Tibial nerve (tissue), 4 donors: ENCODE data around the gene PDXDC1. TPM values are rescaled to one million over a fixed set of nuclear protein-coding genes. Genes with fewer than 3 reads are reported as not detected.
A peak's percentile ranks its signal among the peaks of the same experiment; 100 is the strongest.
"Not testable (repeated sequence)": the region's sequence is repeated elsewhere in the genome, so short reads cannot be mapped to it uniquely, and the experiment has no call there.

Experiments used
- DNase-seq, 2 donors: peaks; one replicate each; pipeline ENCODE4 v3.0.0-alpha.2; 2019; ENCODE audit warnings: low spot score in 2 of 2
- H3K27ac ChIP-seq, 4 donors: fragments of 200-600 bp; sonication (generic) in 3 of 4; one replicate each; pipeline ENCODE4 v1.5.1; 2017 to 2019; ENCODE audit warnings: mild to moderate bottlenecking in 1 of 4
- H3K27me3 ChIP-seq, 2 donors: fragments of 200-600 bp; sonication (generic) in 1 of 2; one replicate each; pipeline versions ENCODE4 v1.5.1 to v1.6.0; 2017 to 2019
- H3K36me3 ChIP-seq, 3 donors: fragments of 200-600 bp; sonication (generic); one replicate each; pipeline ENCODE4 v1.5.1; 2018 to 2019
- H3K4me1 ChIP-seq, 4 donors: fragments of 200-600 bp; sonication (generic) in 3 of 4; one replicate each; pipeline ENCODE4 v1.5.1; 2017 to 2019
- H3K4me3 ChIP-seq, 4 donors: fragments of 200-600 bp; sonication (generic) in 3 of 4; one replicate each; pipeline ENCODE4 v1.5.1; 2017 to 2019; ENCODE audit warnings: mild to moderate bottlenecking in 1 of 4, moderate library complexity in 1 of 4
- H3K9me3 ChIP-seq, 4 donors: fragments of 200-600 bp; sonication (generic) in 3 of 4; one replicate each; pipeline ENCODE4 v1.5.1; 2017 to 2019
- EP300 ChIP-seq, 2 donors: sonication (generic); formaldehyde crosslinking; IDR thresholded peaks; one replicate each; pipeline ENCODE4 v1.6.1; 2017; ENCODE audit warnings: antibody characterized with exemption in 2 of 2, mild to moderate bottlenecking in 1 of 2
- WGBS, 2 donors: methylation state at CpG; one replicate each; pipeline ENCODE4 v1.1.5; 2018; 5-methylcytosine and 5-hydroxymethylcytosine counted together
- total RNA-seq, 4 donors: library from RNA; depleted of rRNA; stranded (reverse); fragments of >200 nt; gene quantifications; one replicate each; pipeline ENCODE4 v1.1.0, GENCODE V29; 2016

The PDXDC1 gene
- total RNA-seq, 4 donors from 2014 or later: 40.6 to 55.1 (median 52.6) TPM

DNA sequence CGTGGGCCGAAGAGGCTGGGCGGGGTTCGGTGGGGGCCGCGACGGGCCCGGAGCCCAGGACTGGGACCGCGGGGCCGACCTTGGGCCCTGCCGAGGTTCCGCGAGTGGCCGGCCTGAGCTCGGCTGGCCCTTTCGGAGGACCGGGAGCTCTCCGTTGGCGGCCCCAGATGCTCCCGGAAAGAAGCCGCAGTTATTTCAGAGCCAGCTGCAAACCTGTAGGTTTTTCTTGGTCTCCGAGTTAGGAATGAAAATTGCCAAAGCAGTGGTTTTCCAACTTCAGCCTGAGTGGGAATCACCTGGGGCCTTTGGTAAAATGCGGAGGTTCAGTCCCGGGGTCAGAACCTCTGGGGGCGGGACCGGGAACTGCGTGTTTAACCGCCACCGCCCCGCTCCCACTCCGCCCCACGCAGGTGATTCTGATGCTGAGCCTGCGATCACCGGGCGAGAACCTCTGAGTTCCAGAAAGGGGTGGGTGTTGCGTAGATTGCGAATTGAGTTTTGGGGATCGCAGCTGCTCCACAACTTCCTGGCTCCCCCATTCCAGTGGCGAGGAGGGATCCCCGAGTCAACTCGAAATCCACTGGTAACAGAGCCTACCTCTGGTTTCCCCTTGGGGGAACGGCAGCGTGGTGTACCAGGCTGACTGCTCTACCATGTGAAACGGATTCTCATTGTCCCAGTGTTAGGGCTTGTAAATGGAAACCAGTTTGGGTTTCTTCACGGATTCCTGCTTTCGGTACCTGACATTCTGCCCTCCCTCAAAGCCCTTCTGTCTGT, 780 bp downstream of the PDXDC1 start:
- Histone ChIP-seq H3K4me3 (peak overlapping the region; percentile 63 to 87 (median 78)), H3K27ac (peak overlapping the region; percentile 69 to 94 (median 90)), H3K4me1 (peaks cover 0 to 36% (median 8%) of the 10 kb centered on the region in 4 donors)
- H3K27me3 ChIP-seq, H3K9me3 ChIP-seq, H3K36me3 ChIP-seq: not testable (repeated sequence)
- DNase-seq: peak in 1 of 2 donors; percentile 57
- peak in 1 of 2 donors; percentile 22 for TF ChIP-seq EP300 (IDR thresholded peaks at IDR 0.05)
- WGBS, 2 donors: 1 to 7% methylated on average over 24 to 41 of the region's 47 CpGs

DNA sequence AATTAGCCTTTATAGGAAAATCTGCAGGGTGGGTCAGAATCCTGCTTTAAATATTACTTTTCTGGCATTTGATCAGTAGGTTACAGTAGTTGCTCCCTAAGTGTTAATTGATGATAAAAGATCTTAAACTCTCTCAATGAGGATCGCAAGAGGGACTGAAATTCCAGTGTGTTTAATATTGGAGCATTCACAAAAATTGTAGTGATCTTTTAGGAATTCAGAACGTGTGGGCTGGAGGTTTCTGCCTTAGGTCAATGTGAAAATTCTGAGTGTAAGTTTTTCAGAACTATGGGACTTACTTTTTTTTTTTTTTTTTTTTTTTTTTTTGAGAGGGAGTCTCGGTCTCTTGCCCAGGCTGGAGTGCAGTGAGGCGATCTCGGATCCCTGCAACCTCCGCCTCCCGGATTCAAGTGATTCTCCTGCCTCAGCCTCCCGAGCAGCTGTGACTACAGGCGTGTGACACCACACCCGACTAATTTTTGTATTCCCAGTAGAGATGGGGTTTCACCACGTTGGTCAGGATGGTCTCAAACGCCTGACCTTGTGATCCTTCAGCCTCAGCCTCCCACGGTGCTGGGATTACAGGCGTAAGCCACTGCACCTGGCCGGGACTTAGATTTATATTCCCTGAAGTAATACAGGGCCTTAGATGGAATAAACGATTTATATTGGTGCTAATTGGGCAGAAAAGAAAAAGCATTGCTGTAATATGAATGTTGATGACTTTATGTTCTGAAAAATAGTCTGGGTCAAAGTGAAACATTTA, 2.3 kb downstream of the PDXDC1 start:
- not testable (repeated sequence) for H3K27ac ChIP-seq, H3K4me3 ChIP-seq, H3K9me3 ChIP-seq, H3K27me3 ChIP-seq, H3K36me3 ChIP-seq, DNase-seq
- 59 to 69% methylated on average over 15 to 16 of the region's 16 CpGs for WGBS, 2 donors
- H3K4me1 ChIP-seq: peaks cover 0 to 39% (median 8%) of the 10 kb centered on the region in 4 donors

DNA sequence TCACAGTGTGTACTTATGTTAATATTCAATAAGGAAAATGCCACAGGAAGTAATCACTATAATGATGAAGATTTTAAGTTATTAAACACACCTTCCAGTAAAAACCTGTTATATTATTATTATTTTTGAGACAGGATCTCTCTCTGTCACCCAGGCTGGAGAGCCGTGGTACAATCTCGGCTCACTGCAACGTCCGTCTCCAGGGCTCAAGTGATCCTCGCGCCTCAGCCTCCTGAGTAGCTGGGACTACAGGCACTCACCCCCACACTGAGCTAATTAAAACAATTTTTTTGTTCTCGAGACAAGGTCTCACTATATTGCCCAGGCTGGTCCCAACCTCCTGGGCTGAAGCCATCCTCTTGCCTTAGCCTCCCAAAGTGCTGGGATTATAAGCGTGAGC, 3.5 kb downstream of the PDXDC1 start:
- H3K4me1 ChIP-seq: peaks cover 0 to 45% (median 10%) of the 10 kb centered on the region in 4 donors
- not testable (repeated sequence) for H3K4me3 ChIP-seq, H3K36me3 ChIP-seq, DNase-seq, H3K9me3 ChIP-seq, H3K27ac ChIP-seq, H3K27me3 ChIP-seq
- WGBS, 2 donors: 93 to 97% methylated on average over 8 of the region's 8 CpGs

DNA sequence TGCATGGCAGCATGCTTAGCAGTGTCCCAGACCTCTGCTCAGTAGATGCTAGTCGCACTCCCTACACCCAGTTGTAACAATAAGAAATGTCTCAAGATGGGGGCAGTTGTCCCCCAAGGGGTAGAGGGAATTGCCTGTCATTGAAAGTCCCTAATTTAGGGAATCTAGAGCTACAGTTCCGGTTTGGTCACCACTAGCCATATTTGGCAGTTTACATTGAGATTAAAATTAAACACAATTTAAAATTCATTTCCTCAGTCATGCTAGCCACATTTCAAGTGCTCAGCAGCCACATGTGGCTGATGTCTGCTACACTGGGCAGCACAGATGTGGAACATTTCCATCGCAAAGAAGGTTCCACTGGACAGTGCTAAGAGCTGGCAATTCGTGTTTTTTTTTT, 4.1 kb downstream of the PDXDC1 start:
- not testable (repeated sequence) for DNase-seq, H3K4me3 ChIP-seq, H3K9me3 ChIP-seq, H3K27ac ChIP-seq, H3K27me3 ChIP-seq, H3K36me3 ChIP-seq
- peaks cover 0 to 45% (median 9%) of the 10 kb centered on the region in 4 donors for H3K4me1 ChIP-seq
- WGBS, 2 donors: 84 to 86% methylated on average over 4 of the region's 4 CpGs

DNA sequence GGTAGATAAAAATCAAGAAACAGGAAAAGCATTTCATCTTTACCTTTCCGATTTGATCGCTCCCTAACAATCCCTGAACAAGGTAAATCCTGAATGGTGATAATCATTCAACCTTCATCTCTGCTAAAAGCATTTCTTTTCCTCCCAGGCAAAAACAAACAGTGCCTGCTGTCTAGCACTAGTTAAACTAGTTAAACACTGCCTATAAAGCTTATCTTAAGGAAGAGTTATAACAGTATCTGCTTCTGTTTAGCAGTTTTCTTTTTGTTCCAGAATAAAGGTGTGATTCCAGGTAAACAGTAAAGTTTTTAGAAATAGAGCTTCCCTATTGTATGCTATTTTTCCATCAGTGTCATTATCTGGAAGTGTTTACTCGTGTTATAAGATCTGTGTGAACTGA, 6.4 kb downstream of the PDXDC1 start:
- H3K27ac ChIP-seq, H3K27me3 ChIP-seq, H3K4me3 ChIP-seq, H3K9me3 ChIP-seq, DNase-seq: not testable (repeated sequence)
- 73 to 74% methylated on average over 3 of the region's 3 CpGs for WGBS, 2 donors
- Histone ChIP-seq H3K36me3 (peaks cover 0 to 15% (median 7%) of the 10 kb centered on the region in 3 donors), H3K4me1 (peaks cover 0 to 31% (median 4%) of the 10 kb centered on the region in 4 donors)

DNA sequence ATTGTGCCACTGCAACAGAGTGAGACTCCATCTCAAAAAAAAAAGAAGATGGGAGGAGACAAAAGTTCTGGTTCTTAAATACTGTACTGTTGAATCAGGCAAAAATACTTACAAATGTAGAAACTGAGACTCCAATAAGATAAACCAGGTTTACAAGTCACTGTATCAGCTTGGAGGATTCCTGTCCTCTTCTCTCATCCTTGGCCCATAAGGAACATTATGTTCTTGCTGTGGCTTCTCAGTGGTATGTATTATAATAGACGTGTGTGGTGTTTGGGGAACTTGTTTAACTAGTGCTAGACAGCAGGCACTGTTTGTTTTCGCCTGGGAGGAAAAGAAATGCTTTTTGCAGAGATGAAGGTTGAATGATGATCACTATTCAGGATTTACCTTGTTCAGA, 7.7 kb downstream of the PDXDC1 start:
- 35 to 50% methylated on average over 2 of the region's 2 CpGs for WGBS, 2 donors
- peaks cover 0 to 20% (median 2%) of the 10 kb centered on the region in 4 donors for H3K4me1 ChIP-seq
- H3K27me3 ChIP-seq, DNase-seq, H3K27ac ChIP-seq, H3K4me3 ChIP-seq, H3K9me3 ChIP-seq: not testable (repeated sequence)
- H3K36me3 ChIP-seq: peaks cover 0 to 19% (median 7%) of the 10 kb centered on the region in 3 donors

DNA sequence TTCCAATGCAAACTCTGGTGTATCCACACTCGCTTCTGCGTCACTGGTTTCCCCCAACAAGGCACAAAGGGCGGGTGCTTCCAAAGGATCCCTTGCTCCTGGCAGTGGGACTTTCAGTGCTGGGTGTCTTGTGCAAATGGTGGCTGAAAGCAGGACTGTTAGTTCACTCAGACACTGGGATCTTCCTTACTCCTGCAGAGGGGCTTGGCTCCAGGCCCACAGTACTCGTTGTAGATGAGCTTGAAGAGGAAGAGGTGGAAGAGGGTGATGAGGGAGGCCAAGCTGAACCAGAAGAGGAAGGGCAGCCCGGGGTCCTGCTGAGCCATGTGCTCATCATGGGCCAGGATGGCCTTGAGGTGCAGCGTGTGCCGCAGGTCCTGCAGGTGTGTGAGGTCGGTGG, 13.3 kb downstream of the PDXDC1 start:
- H3K9me3 ChIP-seq, DNase-seq, H3K27me3 ChIP-seq, H3K4me3 ChIP-seq, H3K4me1 ChIP-seq, H3K27ac ChIP-seq: not testable (repeated sequence)
- H3K36me3 ChIP-seq: peaks cover 0 to 40% (median 12%) of the 10 kb centered on the region in 3 donors
- WGBS, 2 donors: 85 to 86% methylated on average over 8 of the region's 8 CpGs

DNA sequence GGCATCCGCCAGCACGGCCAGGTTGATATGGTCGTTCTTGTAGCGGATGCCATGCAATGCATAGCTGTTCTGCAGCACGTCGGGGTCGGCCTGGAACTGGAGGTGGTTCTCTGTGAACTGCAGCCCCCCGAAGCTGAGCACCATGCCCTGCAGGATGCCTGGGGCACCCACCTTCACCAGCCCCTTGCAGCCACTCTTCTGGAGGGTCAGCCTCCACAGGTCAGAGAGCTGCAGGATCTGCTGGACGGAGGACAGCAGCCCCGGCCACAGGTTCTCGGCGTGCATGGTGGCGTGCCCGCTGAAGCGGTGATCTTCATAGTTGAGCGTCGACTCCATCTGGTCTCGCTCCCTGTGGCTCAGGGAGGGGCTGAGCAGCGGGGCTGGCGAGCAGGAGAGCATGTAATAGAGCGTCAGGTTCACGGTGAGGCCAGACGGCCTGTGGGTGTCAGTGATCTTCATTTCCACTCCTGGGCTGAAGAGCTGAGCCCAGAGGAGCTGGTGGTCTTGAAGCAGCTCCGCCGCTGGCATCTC, 13.9 kb downstream of the PDXDC1 start:
- H3K36me3 ChIP-seq: peaks cover 0 to 40% (median 12%) of the 10 kb centered on the region in 3 donors
- H3K27ac ChIP-seq, H3K27me3 ChIP-seq, H3K4me3 ChIP-seq, DNase-seq, H3K4me1 ChIP-seq, H3K9me3 ChIP-seq: not testable (repeated sequence)
- WGBS, 2 donors: 82 to 87% methylated on average over 24 to 25 of the region's 25 CpGs

DNA sequence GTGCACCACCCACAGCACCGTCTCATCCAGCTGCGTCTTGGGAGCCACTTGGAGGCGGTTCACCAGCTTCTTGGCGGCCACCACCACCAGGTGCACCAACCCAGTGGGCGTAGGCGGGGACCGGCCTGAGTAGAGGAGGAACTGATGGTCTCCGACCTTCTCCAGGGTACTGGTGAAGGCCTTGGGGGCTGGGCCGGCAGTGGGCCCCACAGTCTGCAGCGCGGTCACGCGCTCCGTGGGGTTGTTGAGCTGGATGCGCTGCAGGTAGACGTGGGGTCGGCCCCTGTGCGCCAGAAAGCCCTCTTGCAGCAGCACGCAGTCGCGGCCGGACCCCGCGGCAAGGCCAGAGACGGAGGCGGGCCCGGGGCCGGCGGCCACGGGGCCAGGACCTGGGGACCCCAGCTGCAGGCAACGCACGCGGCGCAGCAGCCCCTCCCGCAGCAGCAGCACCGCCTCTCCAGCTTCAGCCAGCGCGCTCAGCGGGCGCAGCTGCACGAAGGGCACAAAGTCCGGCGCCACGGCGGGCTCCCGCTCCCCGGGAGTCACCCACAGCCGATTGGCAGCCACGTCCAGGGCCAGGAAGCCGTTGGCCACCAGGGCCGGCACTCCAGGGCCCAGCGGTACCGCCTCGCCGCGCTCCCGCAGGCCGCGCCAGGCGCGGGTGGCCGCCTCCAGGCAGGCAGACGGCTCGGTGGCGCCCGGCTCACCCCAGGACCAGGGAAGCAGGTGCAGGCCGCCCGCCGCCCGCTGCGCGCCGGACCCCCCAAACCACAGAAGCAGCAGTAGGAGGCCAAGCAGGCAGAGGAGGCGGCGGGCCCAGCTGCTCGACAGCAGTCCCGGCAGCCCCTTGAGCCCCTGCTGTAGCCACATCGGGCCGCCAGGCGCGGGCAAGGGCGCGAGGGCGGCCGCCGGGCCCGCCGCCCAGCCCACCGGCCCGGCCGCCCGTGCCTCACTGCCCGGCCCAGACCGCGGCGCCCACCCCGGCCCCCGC, 14.8 kb downstream of the PDXDC1 start:
- DNase-seq, H3K27ac ChIP-seq, H3K9me3 ChIP-seq, H3K4me1 ChIP-seq, H3K27me3 ChIP-seq: not testable (repeated sequence)
- WGBS, 2 donors: 58 to 69% methylated on average over 38 to 49 of the region's 98 CpGs
- Histone ChIP-seq H3K4me3 (peak overlapping the region in 1 of 4 donors; percentile 10), H3K36me3 (peaks cover 0 to 40% (median 12%) of the 10 kb centered on the region in 3 donors)

DNA sequence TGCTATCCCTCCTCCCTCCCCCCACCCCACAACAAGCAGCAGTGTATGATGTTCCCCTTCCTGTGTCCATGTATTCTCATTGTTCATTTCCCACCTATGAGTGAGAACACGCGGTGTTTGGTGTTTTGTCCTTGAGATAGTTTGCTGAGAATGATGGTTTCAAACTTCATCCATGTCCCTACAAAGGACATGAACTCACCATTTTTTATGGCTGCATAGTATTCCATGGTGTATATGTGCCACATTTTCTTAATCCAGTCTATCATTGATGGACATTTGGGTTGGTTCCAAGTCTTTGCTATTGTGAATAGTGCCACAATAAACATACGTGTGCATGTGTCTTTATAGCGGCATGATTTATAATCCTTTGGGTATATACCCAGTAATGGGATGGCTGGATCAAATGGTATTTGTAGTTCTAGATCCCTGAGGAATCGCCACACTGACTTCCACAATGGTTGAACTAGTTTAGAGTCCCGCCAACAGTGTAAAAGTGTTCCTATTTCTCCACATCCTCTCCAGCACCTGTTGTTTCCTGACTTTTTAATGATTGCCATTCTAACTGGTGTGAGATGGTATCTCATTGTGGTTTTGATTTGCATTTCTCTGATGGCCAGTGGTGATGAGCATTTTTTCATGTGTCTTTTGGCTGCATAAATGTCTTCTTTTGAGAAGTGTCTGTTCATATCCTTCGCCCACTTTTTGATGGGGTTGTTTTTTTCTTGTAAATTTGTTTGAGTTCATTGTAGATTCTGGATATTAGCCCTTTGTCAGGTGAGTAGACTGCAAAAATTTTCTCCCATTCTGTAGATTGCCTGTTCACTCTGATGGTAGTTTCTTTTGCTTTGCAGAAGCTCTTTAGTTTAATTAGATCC, 18.7 kb downstream of the PDXDC1 start:
- 90 to 95% methylated on average over 7 of the region's 7 CpGs for WGBS, 2 donors
- H3K27me3 ChIP-seq, H3K4me1 ChIP-seq, H3K27ac ChIP-seq, H3K9me3 ChIP-seq, H3K4me3 ChIP-seq, DNase-seq: not testable (repeated sequence)
- H3K36me3 ChIP-seq: peaks cover 0 to 19% (median 7%) of the 10 kb centered on the region in 3 donors

DNA sequence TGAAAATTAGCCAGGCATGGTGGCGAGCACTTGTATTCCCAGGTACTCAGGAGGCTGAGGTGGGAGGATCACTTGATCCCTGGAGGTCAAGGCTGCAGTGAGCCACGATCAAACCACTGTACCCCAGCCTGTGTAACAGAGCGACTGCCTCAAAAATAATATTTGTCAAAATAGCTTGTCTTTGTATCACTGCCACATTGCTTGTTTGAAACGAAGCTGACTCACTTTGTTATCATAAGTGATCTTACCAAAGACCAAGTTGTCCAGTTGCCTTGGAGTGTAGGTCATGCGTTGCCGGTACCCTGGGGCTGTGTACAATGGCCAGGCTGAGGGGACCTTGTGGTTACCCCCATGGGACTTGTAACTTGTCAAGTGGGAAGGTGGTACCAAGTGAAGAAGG, 21.9 kb downstream of the PDXDC1 start:
- H3K27me3 ChIP-seq, H3K4me3 ChIP-seq, DNase-seq, H3K27ac ChIP-seq, H3K9me3 ChIP-seq, H3K4me1 ChIP-seq: not testable (repeated sequence)
- WGBS, 2 donors: 79 to 82% methylated on average over 6 of the region's 6 CpGs
- peaks cover 0 to 31% (median 3%) of the 10 kb centered on the region in 3 donors for H3K36me3 ChIP-seq
